ENCODE measurements around the gene KLK4. TPM values are rescaled to one million over a fixed set of nuclear protein-coding genes. Genes with fewer than 3 reads are reported as not detected.

KLK4 gene
- total and polyA plus RNA-seq, 2 of the 13 experiments (the other 11 are each of a cell fraction or from before 2014, with no cell fraction given) = not detected

DNA sequence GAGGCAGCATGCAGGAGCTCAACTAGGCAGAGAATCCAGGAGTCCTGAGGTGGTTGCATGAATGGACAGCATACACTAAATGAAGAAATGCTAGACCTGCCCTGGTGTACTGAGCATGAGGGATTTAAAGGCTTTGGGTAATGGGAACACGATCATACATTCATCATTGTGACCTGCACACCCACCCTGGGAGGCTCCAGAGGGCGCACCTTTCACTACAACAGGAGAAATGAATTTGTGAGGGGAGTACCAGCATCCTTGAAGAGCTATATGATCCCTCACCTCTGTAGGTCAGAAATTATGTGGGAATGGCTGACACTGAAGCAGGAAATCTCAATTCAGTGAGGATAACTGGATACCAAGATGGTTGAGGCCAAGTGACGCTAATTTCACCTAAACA, 29.0 kb downstream of the KLK4 start (continued):
- TF ChIP-seq, protein P1, sequence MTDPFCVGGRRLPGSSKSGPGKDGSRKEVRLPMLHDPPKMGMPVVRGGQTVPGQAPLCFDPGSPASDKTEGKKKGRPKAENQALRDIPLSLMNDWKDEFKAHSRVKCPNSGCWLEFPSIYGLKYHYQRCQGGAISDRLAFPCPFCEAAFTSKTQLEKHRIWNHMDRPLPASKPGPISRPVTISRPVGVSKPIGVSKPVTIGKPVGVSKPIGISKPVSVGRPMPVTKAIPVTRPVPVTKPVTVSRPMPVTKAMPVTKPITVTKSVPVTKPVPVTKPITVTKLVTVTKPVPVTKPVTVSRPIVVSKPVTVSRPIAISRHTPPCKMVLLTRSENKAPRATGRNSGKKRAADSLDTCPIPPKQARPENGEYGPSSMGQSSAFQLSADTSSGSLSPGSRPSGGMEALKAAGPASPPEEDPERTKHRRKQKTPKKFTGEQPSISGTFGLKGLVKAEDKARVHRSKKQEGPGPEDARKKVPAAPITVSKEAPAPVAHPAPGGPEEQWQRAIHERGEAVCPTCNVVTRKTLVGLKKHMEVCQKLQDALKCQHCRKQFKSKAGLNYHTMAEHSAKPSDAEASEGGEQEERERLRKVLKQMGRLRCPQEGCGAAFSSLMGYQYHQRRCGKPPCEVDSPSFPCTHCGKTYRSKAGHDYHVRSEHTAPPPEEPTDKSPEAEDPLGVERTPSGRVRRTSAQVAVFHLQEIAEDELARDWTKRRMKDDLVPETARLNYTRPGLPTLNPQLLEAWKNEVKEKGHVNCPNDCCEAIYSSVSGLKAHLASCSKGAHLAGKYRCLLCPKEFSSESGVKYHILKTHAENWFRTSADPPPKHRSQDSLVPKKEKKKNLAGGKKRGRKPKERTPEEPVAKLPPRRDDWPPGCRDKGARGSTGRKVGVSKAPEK (CRISPR knock-in tag; IDR thresholded peaks at IDR 0.05; ENCODE audit: borderline replicate concordance) = no peak
- TF ChIP-seq ZEB1 (IDR thresholded peaks at IDR 0.05; ENCODE audit: insufficient replicate concordance, low read depth) (no peak), FOXM1 (CRISPR knock-in tag; IDR thresholded peaks at IDR 0.05) (no peak), EEA1 (CRISPR knock-in tag; IDR thresholded peaks at IDR 0.05; ENCODE audit: borderline replicate concordance) (no peak)

GRCh38 chr19:50880241-50880640, 31.0 kb downstream of the KLK4 start:
- no peak overlapping the region for H3K4me2 ChIP-seq (ENCODE audit: low read depth, low read length)
- H2AFZ ChIP-seq (ENCODE audit: low read length) = no peak overlapping the region
- 19% methylated on average over 5 of the region's 5 CpGs for WGBS (ENCODE audit: low lambda C conversion rate)
- DNase-seq (ENCODE audit: low spot score) (no peak), ATAC-seq (no peak), FAIRE-seq (no peak)
- H3K9ac ChIP-seq (ENCODE audit: insufficient read depth, low read depth, low read length) = no peak overlapping the region
- ChIA-PET POLR2A (no interaction called here), CTCF (ENCODE audit: low intra/inter-chr PET ratio, low total read pairs) (no interaction called here)
- in situ Hi-C loops (cut with HindIII; ENCODE audit: extremely low pct_ligation_motif_present, low pct_unique_long_range_greater_than_20kb) (no loop called here), intact Hi-C loops (cut with micrococcal nuclease; ENCODE audit: unreplicated experiment) (no loop called here)
- TF ChIP-seq ZNF720 (CRISPR knock-in tag; IDR thresholded peaks at IDR 0.05) = no peak
- TF ChIP-seq ZNF605 (CRISPR knock-in tag; IDR thresholded peaks at IDR 0.05) = no peak
- TF ChIP-seq, protein P2, sequence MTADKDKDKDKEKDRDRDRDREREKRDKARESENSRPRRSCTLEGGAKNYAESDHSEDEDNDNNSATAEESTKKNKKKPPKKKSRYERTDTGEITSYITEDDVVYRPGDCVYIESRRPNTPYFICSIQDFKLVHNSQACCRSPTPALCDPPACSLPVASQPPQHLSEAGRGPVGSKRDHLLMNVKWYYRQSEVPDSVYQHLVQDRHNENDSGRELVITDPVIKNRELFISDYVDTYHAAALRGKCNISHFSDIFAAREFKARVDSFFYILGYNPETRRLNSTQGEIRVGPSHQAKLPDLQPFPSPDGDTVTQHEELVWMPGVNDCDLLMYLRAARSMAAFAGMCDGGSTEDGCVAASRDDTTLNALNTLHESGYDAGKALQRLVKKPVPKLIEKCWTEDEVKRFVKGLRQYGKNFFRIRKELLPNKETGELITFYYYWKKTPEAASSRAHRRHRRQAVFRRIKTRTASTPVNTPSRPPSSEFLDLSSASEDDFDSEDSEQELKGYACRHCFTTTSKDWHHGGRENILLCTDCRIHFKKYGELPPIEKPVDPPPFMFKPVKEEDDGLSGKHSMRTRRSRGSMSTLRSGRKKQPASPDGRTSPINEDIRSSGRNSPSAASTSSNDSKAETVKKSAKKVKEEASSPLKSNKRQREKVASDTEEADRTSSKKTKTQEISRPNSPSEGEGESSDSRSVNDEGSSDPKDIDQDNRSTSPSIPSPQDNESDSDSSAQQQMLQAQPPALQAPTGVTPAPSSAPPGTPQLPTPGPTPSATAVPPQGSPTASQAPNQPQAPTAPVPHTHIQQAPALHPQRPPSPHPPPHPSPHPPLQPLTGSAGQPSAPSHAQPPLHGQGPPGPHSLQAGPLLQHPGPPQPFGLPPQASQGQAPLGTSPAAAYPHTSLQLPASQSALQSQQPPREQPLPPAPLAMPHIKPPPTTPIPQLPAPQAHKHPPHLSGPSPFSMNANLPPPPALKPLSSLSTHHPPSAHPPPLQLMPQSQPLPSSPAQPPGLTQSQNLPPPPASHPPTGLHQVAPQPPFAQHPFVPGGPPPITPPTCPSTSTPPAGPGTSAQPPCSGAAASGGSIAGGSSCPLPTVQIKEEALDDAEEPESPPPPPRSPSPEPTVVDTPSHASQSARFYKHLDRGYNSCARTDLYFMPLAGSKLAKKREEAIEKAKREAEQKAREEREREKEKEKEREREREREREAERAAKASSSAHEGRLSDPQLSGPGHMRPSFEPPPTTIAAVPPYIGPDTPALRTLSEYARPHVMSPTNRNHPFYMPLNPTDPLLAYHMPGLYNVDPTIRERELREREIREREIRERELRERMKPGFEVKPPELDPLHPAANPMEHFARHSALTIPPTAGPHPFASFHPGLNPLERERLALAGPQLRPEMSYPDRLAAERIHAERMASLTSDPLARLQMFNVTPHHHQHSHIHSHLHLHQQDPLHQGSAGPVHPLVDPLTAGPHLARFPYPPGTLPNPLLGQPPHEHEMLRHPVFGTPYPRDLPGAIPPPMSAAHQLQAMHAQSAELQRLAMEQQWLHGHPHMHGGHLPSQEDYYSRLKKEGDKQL (CRISPR knock-in tag; IDR thresholded peaks at IDR 0.05; ENCODE audit: low read depth) = no peak
- TF ChIP-seq MED13 (CRISPR knock-in tag; IDR thresholded peaks at IDR 0.05) = no peak
- TF ChIP-seq SUZ12 (IDR thresholded peaks at IDR 0.05; ENCODE audit: low read depth, low read length) = no peak
- TF ChIP-seq SMARCC2 (IDR thresholded peaks at IDR 0.05) = no peak
- no peak for TF ChIP-seq SP140L (CRISPR knock-in tag; IDR thresholded peaks at IDR 0.05; ENCODE audit: borderline replicate concordance)
- TF ChIP-seq ZNF761 (CRISPR knock-in tag; conservative IDR thresholded peaks at IDR 0.05) = no peak
- no peak for TF ChIP-seq CBFB (CRISPR knock-in tag; IDR thresholded peaks at IDR 0.05)
- H3K79me2 ChIP-seq (ENCODE audit: insufficient read depth, low read length) = no peaks in the 10 kb centered on the region
- no peaks in the 10 kb centered on the region for H3K9me3 ChIP-seq (ENCODE audit: low read length)
- no peaks in the 10 kb centered on the region for H3K4me1 ChIP-seq (ENCODE audit: insufficient read depth, low read length)
- H3K4me3 ChIP-seq (replicated peaks in 1 of 3; ENCODE audit: insufficient read depth in 1 of 3, low read depth in 2 of 3, low read length in 3 of 3) = no peak overlapping the region
- H4K20me1 ChIP-seq (ENCODE audit: insufficient read depth, low read length) = no peaks in the 10 kb centered on the region
- no TSS peak for BruUV-seq (replicated peaks)
- H3K27me3 ChIP-seq (ENCODE audit: control insufficient read depth in 1 of 2, insufficient read depth in 2 of 2, low read length in 2 of 2) = peaks cover 2 to 16% of the 10 kb centered on the region in 2 experiments; a peak in 3 of 5 replicates
- H3K27ac ChIP-seq (ENCODE audit: extremely low read length, insufficient read depth, low read length) = no peak overlapping the region
- H3K36me3 ChIP-seq (replicated peaks in 1 of 2; ENCODE audit: control insufficient read depth in 1 of 2, insufficient read depth in 2 of 2, low read length in 2 of 2) = no peaks in the 10 kb centered on the region
